ENCODE measurements around the gene ZNF335.

The ZNF335 gene

GRCh38 chr20:45953672-45954071, 18.3 kb downstream of the ZNF335 start:
- DNase-seq (ENCODE audit: low read depth) = no peak
- no peak for TF ChIP-seq CTCF (conservative IDR thresholded peaks at IDR 0.05; ENCODE audit: low read length)
- H3K4me3 ChIP-seq (ENCODE audit: low read length) = no peak overlapping the region

GRCh38 chr20:45952861-45953260, 19.1 kb downstream of the ZNF335 start:
- H3K4me3 ChIP-seq (ENCODE audit: low read length) = no peak overlapping the region
- DNase-seq (ENCODE audit: low read depth) = no peak
- no peak for TF ChIP-seq CTCF (conservative IDR thresholded peaks at IDR 0.05; ENCODE audit: low read length)

- no peak for TF ChIP-seq CTCF (conservative IDR thresholded peaks at IDR 0.05; ENCODE audit: low read length)
- DNase-seq (ENCODE audit: low read depth) = no peak
- H3K4me3 ChIP-seq (ENCODE audit: low read length) = no peak overlapping the region
Observed at GRCh38 chr20:45951925-45952834, 19.8 kb downstream of the ZNF335 start.

- no peak for TF ChIP-seq CTCF (conservative IDR thresholded peaks at IDR 0.05; ENCODE audit: low read length)
- no peak for DNase-seq (ENCODE audit: low read depth)
- no peak overlapping the region for H3K4me3 ChIP-seq (ENCODE audit: low read length)
Observed at GRCh38 chr20:45950330-45950646, 21.7 kb downstream of the ZNF335 start.

- no peak overlapping the region for H3K4me3 ChIP-seq (ENCODE audit: low read length)
- DNase-seq (ENCODE audit: low read depth) = no peak
- TF ChIP-seq CTCF (conservative IDR thresholded peaks at IDR 0.05; ENCODE audit: low read length) = no peak
Observed at GRCh38 chr20:45949542-45950329, 22.3 kb downstream of the ZNF335 start.

GRCh38 chr20:45948742-45949541, 23.1 kb downstream of the ZNF335 start:
- no peak for DNase-seq (ENCODE audit: low read depth)
- TF ChIP-seq CTCF (conservative IDR thresholded peaks at IDR 0.05; ENCODE audit: low read length) = no peak
- no peak overlapping the region for H3K4me3 ChIP-seq (ENCODE audit: low read length)
